HepG2 (cell line): ENCODE data around the gene PPP1R7. TPM values are rescaled to one million over a fixed set of nuclear protein-coding genes. Genes with fewer than 3 reads are reported as not detected.

Experiments
- DBP ChIP-seq: sonication (generic); formaldehyde crosslinking; IDR thresholded peaks from 2 replicates; pipeline ENCODE4 v1.4.0; 2020; ENCODE audit warnings: missing genetic modification reagents; ENCODE audit errors: not compliant biosample characterization
- FOSL1 ChIP-seq: sonication (generic); formaldehyde crosslinking; IDR thresholded peaks from 2 replicates; pipeline ENCODE4 v1.9.0; 2021; ENCODE audit warnings: missing genetic modification reagents, borderline replicate concordance
- GRHL1 ChIP-seq: sonication (generic); formaldehyde crosslinking; conservative IDR thresholded peaks from 2 replicates; pipeline ENCODE4 v1.8.0; 2022; ENCODE audit warnings: missing genetic modification reagents
- HOXA7 ChIP-seq: sonication (generic); formaldehyde crosslinking; IDR thresholded peaks from 2 replicates; pipeline ENCODE4 v1.8.1; 2022; ENCODE audit warnings: mild to moderate bottlenecking, missing genetic modification reagents, moderate library complexity
- IRX3 ChIP-seq: sonication (generic); formaldehyde crosslinking; IDR thresholded peaks from 2 replicates; pipeline ENCODE4 v1.8.1; 2023; ENCODE audit warnings: mild to moderate bottlenecking, low read depth, missing genetic modification reagents, borderline replicate concordance
- JARID2 ChIP-seq: sonication (generic); formaldehyde crosslinking; IDR thresholded peaks from 2 replicates; pipeline ENCODE4 v1.8.1; 2023; ENCODE audit warnings: missing genetic modification reagents, inconsistent platforms; ENCODE audit not compliant: insufficient replicate concordance
- MLX ChIP-seq: IDR thresholded peaks from 2 replicates; pipeline ENCODE4 v1.6.1; 2016
- PAWR ChIP-seq: sonication (generic); formaldehyde crosslinking; IDR thresholded peaks from 2 replicates; pipeline ENCODE4 v1.4.0; 2020; ENCODE audit warnings: missing genetic modification reagents, mild to moderate bottlenecking, borderline replicate concordance
- PCBP2 ChIP-seq: fragments of 200-400 bp; formaldehyde crosslinking; optimal IDR thresholded peaks from 2 replicates; pipeline ENCODE3; 2018; ENCODE audit warnings: low read length, low read depth; ENCODE audit not compliant: poor library complexity, severe bottlenecking
- PRDM10 ChIP-seq: sonication (generic); formaldehyde crosslinking; IDR thresholded peaks from 2 replicates; pipeline ENCODE4 v1.4.0; 2020; ENCODE audit warnings: low read depth, missing genetic modification reagents
- PRMT3 ChIP-seq: sonication (generic); formaldehyde crosslinking; IDR thresholded peaks from 2 replicates; pipeline ENCODE4 v1.8.1; 2022; ENCODE audit warnings: low read depth, mild to moderate bottlenecking, moderate library complexity, missing genetic modification reagents, borderline replicate concordance
- TRIM22 ChIP-seq: fragments of 450-650 bp; IDR thresholded peaks from 2 replicates; pipeline ENCODE4 v1.6.1; 2017
- ZNF326 ChIP-seq: sonication (generic); formaldehyde crosslinking; IDR thresholded peaks from 2 replicates; pipeline ENCODE4 v1.4.0; 2020; ENCODE audit warnings: missing genetic modification reagents, borderline replicate concordance
- ZNF350 ChIP-seq: sonication (generic); formaldehyde crosslinking; IDR thresholded peaks from 2 replicates; pipeline ENCODE4 v1.4.0; 2020; ENCODE audit warnings: mild to moderate bottlenecking, low read depth, missing genetic modification reagents, borderline replicate concordance
- ZNF567 ChIP-seq: sonication (generic); formaldehyde crosslinking; IDR thresholded peaks from 2 replicates; pipeline ENCODE4 v1.8.1; 2023; ENCODE audit warnings: mild to moderate bottlenecking, missing genetic modification reagents, borderline replicate concordance
- ZNF800 ChIP-seq: sonication (generic); formaldehyde crosslinking; IDR thresholded peaks from 2 replicates; pipeline ENCODE4 v1.4.0; 2020; ENCODE audit warnings: missing genetic modification reagents
- polyA plus RNA-seq, 8 experiments: library from polyadenylated mRNA; depleted of rRNA in 3 of 8; stranded (reverse) in 7 of 8; unstranded in 1 of 8; fragments of >200 nt; fragmentation: Illumina TruSeq in 4 of 8; extraction: Trizol in 4 of 8; gene quantifications; 2 replicates each; pipeline versions ENCODE4 v1.2.1 to v1.2.3, GENCODE V29; 2011 to 2016; ENCODE audit warnings: low read depth in 4 of 8, missing spikeins in 1 of 8, mixed read lengths in 1 of 8; ENCODE audit not compliant: insufficient read depth in 1 of 8
- total RNA-seq, 5 experiments: library from RNA; depleted of rRNA; stranded (reverse); fragments of >200 nt; fragmentation: Illumina TruSeq; extraction: Trizol; gene quantifications; 2 replicates each; pipeline ENCODE4 v1.2.3, GENCODE V29; 2016; ENCODE audit warnings: low read depth in 1 of 5

The PPP1R7 gene
- total and polyA plus RNA-seq, 2 of the 13 experiments (the other 11 are each of a cell fraction or from before 2014, with no cell fraction given): 33.3 to 67.9 TPM

- TF ChIP-seq ZNF567 (0 out of 2 replicates have a peak, but pooled peaks have one; percentile 6), PRDM10 (CRISPR knock-in tag) (no peak), PRMT3 (no peak), ZNF350 (CRISPR knock-in tag) (no peak), ZNF800 (CRISPR knock-in tag) (peak; percentile 95), JARID2 (CRISPR knock-in tag) (peak; percentile 26), GRHL1 (CRISPR knock-in tag) (no peak), MLX (CRISPR knock-in tag) (no peak), FOSL1 (CRISPR knock-in tag) (no peak), DBP (CRISPR knock-in tag) (no peak), TRIM22 (no peak), ZNF326 (no peak), PAWR (CRISPR knock-in tag) (no peak; the same call in 1 of the 2 replicates), IRX3 (CRISPR knock-in tag) (no peak), PCBP2 (no peak), HOXA7 (CRISPR knock-in tag) (no peak)
Observed at GRCh38 chr2:241224018-241224850, 74.0 kb downstream of the PPP1R7 start (continued).
